ENCODE data around the gene RPS21. TPM values are rescaled to one million over a fixed set of nuclear protein-coding genes. Genes with fewer than 3 reads are reported as not detected.

The RPS21 gene
- polyA plus RNA-seq, 1 donor from 2014 or later: 1,633 TPM

DNA sequence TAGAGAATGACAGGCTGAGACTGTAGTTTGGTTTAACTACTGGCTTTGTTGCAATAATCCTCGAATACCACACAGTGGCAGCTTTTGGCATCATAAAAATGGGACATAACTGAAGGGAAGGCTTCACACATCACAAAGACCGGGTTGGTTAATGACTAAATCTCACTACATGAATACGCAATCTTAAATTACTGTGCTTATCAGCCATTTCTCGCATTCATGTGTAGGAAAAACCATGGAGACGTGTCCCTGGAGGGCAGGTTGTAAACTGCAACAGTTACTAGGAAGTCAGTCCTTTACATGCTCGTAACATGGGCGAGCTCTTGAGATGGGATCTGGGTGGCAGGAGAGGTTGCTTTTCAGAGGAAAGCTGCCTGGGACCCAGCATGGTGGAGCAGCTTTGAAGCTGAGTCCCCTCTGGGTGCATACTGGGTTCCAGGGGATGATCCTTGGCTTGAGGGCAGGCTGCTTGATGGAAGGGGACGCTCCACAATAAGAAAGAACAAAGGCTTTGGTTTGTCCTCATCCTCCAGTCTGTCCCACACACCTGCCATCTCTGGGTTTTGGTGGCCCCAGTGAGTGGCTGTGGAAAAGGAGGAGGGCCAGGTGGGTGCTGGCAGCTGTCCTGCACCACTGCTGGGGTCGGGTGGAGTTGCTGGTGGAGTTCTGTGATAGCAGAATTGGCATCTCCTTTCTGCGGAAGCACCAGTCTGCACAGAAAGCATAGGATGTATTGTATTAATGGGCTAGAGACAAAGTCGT lies 2.1 kb downstream of the RPS21 start:
- Histone ChIP-seq H3K9me2 (ENCODE audit: insufficient read depth, low read length) (no peaks in the 10 kb centered on the region), H3K9me3 (ENCODE audit: low read length) (no peaks in the 10 kb centered on the region), H3K27ac (ENCODE audit: low read length) (no peak overlapping the region), H3K36me3 (ENCODE audit: insufficient read depth, low read length) (no peaks in the 10 kb centered on the region), H3K4me3 (ENCODE audit: low read length) (peak overlapping the region; percentile 100), H3K27me3 (ENCODE audit: insufficient read depth, low read depth, low read length) (no peaks in the 10 kb centered on the region), H4K20me1 (ENCODE audit: insufficient read depth) (no peaks in the 10 kb centered on the region), H3K9ac (ENCODE audit: low read length) (no peak overlapping the region), H2AFZ (ENCODE audit: low read depth, low read length) (no peak overlapping the region), H3K4me2 (ENCODE audit: low read length) (no peak overlapping the region), H3K79me2 (replicated peaks; ENCODE audit: insufficient read depth, low read length) (peaks cover 31% of the 10 kb centered on the region), H3F3A (ENCODE audit: insufficient read depth, low read length, poor library complexity, severe bottlenecking) (no peaks in the 10 kb centered on the region)
- TF ChIP-seq MXI1 (conservative IDR thresholded peaks at IDR 0.05; ENCODE audit: poor library complexity, severe bottlenecking) (no peak), RAD21 (conservative IDR thresholded peaks at IDR 0.05) (no peak), TAF1 (IDR thresholded peaks at IDR 0.05; ENCODE audit: low read depth) (no peak), EP300 (conservative IDR thresholded peaks at IDR 0.05; ENCODE audit: poor library complexity, severe bottlenecking) (no peak), SMC3 (conservative IDR thresholded peaks at IDR 0.05; ENCODE audit: poor library complexity) (peak; percentile 14)
- TF ChIP-seq, protein P1, sequence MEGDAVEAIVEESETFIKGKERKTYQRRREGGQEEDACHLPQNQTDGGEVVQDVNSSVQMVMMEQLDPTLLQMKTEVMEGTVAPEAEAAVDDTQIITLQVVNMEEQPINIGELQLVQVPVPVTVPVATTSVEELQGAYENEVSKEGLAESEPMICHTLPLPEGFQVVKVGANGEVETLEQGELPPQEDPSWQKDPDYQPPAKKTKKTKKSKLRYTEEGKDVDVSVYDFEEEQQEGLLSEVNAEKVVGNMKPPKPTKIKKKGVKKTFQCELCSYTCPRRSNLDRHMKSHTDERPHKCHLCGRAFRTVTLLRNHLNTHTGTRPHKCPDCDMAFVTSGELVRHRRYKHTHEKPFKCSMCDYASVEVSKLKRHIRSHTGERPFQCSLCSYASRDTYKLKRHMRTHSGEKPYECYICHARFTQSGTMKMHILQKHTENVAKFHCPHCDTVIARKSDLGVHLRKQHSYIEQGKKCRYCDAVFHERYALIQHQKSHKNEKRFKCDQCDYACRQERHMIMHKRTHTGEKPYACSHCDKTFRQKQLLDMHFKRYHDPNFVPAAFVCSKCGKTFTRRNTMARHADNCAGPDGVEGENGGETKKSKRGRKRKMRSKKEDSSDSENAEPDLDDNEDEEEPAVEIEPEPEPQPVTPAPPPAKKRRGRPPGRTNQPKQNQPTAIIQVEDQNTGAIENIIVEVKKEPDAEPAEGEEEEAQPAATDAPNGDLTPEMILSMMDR (IDR thresholded peaks at IDR 0.05; ENCODE audit: poor library complexity, severe bottlenecking): no peak

DNA sequence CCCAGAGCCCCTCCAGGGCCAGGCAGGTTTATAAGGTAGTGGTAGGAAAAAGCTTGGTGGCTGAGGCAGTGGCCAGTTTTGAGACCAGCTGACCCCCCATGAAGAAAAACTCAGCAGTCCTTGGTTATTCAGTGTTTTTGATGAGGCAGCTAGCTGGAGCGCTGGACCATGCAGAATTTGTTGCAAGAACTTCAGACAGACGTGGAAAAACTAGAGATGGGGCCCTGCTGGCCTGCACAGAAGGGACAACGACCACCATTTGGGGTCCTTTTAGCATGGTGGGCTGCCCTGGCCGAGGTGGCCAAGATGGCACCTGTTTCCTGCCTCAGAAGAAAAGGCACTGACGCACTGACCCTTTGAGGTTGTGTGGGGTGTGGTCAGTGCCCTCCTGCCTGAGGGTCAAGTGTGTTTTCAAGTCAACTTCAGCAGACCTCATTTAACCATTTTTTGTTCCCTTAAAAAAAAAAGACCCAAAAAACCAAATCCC lies 2.7 kb downstream of the RPS21 start:
- no peaks in the 10 kb centered on the region for H3K27me3 ChIP-seq (ENCODE audit: insufficient read depth, low read depth, low read length)
- peaks cover 31% of the 10 kb centered on the region for H3K79me2 ChIP-seq (replicated peaks; ENCODE audit: insufficient read depth, low read length)
- no peak overlapping the region for H3K4me3 ChIP-seq (ENCODE audit: low read length)
- no peaks in the 10 kb centered on the region for H3K9me2 ChIP-seq (ENCODE audit: insufficient read depth, low read length)
- H3K4me2 ChIP-seq (ENCODE audit: low read length): no peak overlapping the region
- no peak overlapping the region for H2AFZ ChIP-seq (ENCODE audit: low read depth, low read length)
- H3K9me3 ChIP-seq (ENCODE audit: low read length): no peaks in the 10 kb centered on the region
- H3K36me3 ChIP-seq (ENCODE audit: insufficient read depth, low read length): no peaks in the 10 kb centered on the region
- H4K20me1 ChIP-seq (ENCODE audit: insufficient read depth): no peaks in the 10 kb centered on the region
- no peak overlapping the region for H3K9ac ChIP-seq (ENCODE audit: low read length)
- TF ChIP-seq REST (IDR thresholded peaks at IDR 0.05; ENCODE audit: borderline replicate concordance) (no peak), SMC3 (conservative IDR thresholded peaks at IDR 0.05; ENCODE audit: poor library complexity) (no peak), RAD21 (conservative IDR thresholded peaks at IDR 0.05) (no peak), POLR2AphosphoS5 (IDR thresholded peaks at IDR 0.05) (no peak), EZH2 (IDR thresholded peaks at IDR 0.05; ENCODE audit: borderline replicate concordance, insufficient read depth, low read length, poor library complexity, severe bottlenecking) (no peak), TAF1 (IDR thresholded peaks at IDR 0.05; ENCODE audit: low read depth) (no peak), EP300 (conservative IDR thresholded peaks at IDR 0.05; ENCODE audit: poor library complexity, severe bottlenecking) (no peak), MXI1 (conservative IDR thresholded peaks at IDR 0.05; ENCODE audit: poor library complexity, severe bottlenecking) (no peak)
- TF ChIP-seq, protein P1 (IDR thresholded peaks at IDR 0.05; ENCODE audit: poor library complexity, severe bottlenecking): no peak
- H3K27ac ChIP-seq (ENCODE audit: low read length): no peak overlapping the region
- no peaks in the 10 kb centered on the region for H3F3A ChIP-seq (ENCODE audit: insufficient read depth, low read length, poor library complexity, severe bottlenecking)

All from neural cell (in vitro differentiated cells).